HepG2 (cell line): Measurements from ENCODE around the gene KHK. TPM values are rescaled to one million over a fixed set of nuclear protein-coding genes. Genes with fewer than 3 reads are reported as not detected.
A peak's percentile ranks its signal among the peaks of the same experiment; 100 is the strongest.

Experiments
- DR1 ChIP-seq: sonication (generic); formaldehyde crosslinking; IDR thresholded peaks from 2 replicates; pipeline ENCODE4 v1.8.0; 2021; ENCODE audit warnings: mild to moderate bottlenecking, missing genetic modification reagents, inconsistent platforms
- ELF4 ChIP-seq: sonication (generic); formaldehyde crosslinking; IDR thresholded peaks from 2 replicates; pipeline ENCODE4 v1.5.0; 2020; ENCODE audit warnings: missing genetic modification reagents, mild to moderate bottlenecking, moderate library complexity, borderline replicate concordance
- FOXA3 ChIP-seq: IDR thresholded peaks from 2 replicates; pipeline ENCODE4 v1.6.1; 2016; ENCODE audit warnings: missing genetic modification reagents, missing compliant biosample characterization
- HES4 ChIP-seq: sonication (generic); formaldehyde crosslinking; IDR thresholded peaks from 2 replicates; pipeline ENCODE4 v1.9.0; 2021; ENCODE audit warnings: mild to moderate bottlenecking, missing genetic modification reagents, borderline replicate concordance
- PAF1 ChIP-seq: IDR thresholded peaks from 2 replicates; pipeline ENCODE4 v1.6.1; 2016; ENCODE audit warnings: missing genetic modification reagents, missing compliant biosample characterization
- TCF7 ChIP-seq: sonication (generic); IDR thresholded peaks from 2 replicates; pipeline ENCODE4 v1.6.1; 2016; ENCODE audit warnings: antibody characterized with exemption, low read depth
- ZFP1 ChIP-seq: IDR thresholded peaks from 2 replicates; pipeline ENCODE4 v1.6.1; 2016
- ZNF143 ChIP-seq: sonication (generic); formaldehyde crosslinking; IDR thresholded peaks from 2 replicates; pipeline ENCODE4 v1.4.0; 2020; ENCODE audit warnings: missing genetic modification reagents
- ZNF660 ChIP-seq: sonication (generic); formaldehyde crosslinking; IDR thresholded peaks from 2 replicates; pipeline ENCODE4 v1.5.1; 2020; ENCODE audit warnings: mild to moderate bottlenecking, low read depth, missing genetic modification reagents, borderline replicate concordance
- ZNF878 ChIP-seq: sonication (generic); formaldehyde crosslinking; IDR thresholded peaks from 2 replicates; pipeline ENCODE4 v1.8.1; 2023; ENCODE audit warnings: mild to moderate bottlenecking, missing genetic modification reagents, moderate library complexity
- polyA plus RNA-seq, 8 experiments: library from polyadenylated mRNA; depleted of rRNA in 3 of 8; stranded (reverse) in 7 of 8; unstranded in 1 of 8; fragments of >200 nt; fragmentation: Illumina TruSeq in 4 of 8; extraction: Trizol in 4 of 8; gene quantifications; 2 replicates each; pipeline versions ENCODE4 v1.2.1 to v1.2.3, GENCODE V29; 2011 to 2016; ENCODE audit warnings: low read depth in 4 of 8, missing spikeins in 1 of 8, mixed read lengths in 1 of 8; ENCODE audit not compliant: insufficient read depth in 1 of 8
- total RNA-seq, 5 experiments: library from RNA; depleted of rRNA; stranded (reverse); fragments of >200 nt; fragmentation: Illumina TruSeq; extraction: Trizol; gene quantifications; 2 replicates each; pipeline ENCODE4 v1.2.3, GENCODE V29; 2016; ENCODE audit warnings: low read depth in 1 of 5
- TF ChIP-seq, protein P1 (sequence below): sonication (generic); formaldehyde crosslinking; IDR thresholded peaks from 2 replicates; pipeline ENCODE4 v1.4.0; 2020; ENCODE audit warnings: low read depth, mild to moderate bottlenecking, missing genetic modification reagents
- TF ChIP-seq, protein P2 (sequence below): sonication (generic); formaldehyde crosslinking; IDR thresholded peaks from 2 replicates; pipeline ENCODE4 v1.4.0; 2020; ENCODE audit warnings: missing genetic modification reagents, mild to moderate bottlenecking, borderline replicate concordance
- TF ChIP-seq, protein P3 (sequence below): sonication (generic); formaldehyde crosslinking; IDR thresholded peaks from 2 replicates; pipeline ENCODE4 v1.8.0; 2022; ENCODE audit warnings: missing genetic modification reagents, mild to moderate bottlenecking, moderate library complexity, borderline replicate concordance
- TF ChIP-seq, protein P4 (sequence below): sonication (generic); formaldehyde crosslinking; IDR thresholded peaks from 2 replicates; pipeline ENCODE4 v1.8.1; 2023; ENCODE audit warnings: missing genetic modification reagents, inconsistent platforms, borderline replicate concordance
- TF ChIP-seq, protein P5 (sequence below): sonication (generic); formaldehyde crosslinking; IDR thresholded peaks from 2 replicates; pipeline ENCODE4 v1.5.0; 2020; ENCODE audit warnings: missing genetic modification reagents
- TF ChIP-seq, protein P6 (sequence below): sonication (generic); formaldehyde crosslinking; IDR thresholded peaks from 2 replicates; pipeline ENCODE4 v1.4.0; 2020; ENCODE audit warnings: missing genetic modification reagents

The KHK gene
- total and polyA plus RNA-seq, 2 of the 13 experiments (the other 11 are each of a cell fraction or from before 2014, with no cell fraction given), result 40.9 to 99.2 TPM

DNA sequence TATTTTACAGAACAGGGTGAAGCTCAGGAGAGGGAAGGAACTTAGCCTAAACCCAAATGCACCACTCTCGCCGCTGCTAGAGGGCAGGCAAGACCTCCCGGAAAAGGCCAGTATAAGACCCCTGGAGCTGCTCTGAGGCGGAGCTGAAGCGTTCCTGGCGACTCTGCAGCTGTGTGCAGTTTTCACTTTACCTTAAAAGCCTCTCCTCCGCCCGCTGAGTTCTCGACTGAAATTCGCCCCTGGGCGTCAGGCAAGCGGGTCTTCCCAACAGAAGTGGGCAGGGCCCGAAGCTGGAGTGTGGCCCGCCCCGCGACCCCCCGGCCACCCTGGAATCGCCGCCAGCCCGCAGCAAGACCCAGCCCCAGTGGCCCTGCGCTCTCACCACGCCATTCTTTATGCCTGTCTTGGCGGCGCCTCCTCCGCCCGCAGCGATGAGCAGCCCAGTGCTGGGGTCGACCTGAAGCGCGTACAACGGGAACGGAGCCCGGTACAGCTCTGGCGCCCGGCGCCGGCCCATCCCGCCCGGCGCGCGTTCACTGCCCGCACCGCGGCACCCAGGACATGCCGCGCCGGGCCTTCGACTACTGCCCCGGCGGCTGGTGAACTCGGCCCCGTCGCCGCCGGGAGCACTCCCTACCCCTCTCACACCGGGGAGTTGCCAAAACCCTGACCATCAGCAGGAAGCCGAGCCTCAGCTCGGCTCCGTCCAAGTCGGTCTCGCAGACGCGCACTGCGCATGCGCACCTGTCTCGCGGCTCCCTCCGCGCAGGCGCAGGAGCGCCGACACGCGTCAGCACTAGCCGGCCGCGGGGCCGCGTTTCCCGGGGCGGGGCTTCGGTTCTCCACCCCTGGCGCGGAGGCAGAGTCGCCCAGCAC, 47.6 kb downstream of the KHK start, which contains the start of gene PREB (continued):
- TF ChIP-seq ZNF660 (CRISPR knock-in tag) (no peak), ELF4 (no peak), TCF7 (no peak), ZNF143 (CRISPR knock-in tag) (peak; percentile 40; the same call in 1 of the 2 replicates), HES4 (peak; percentile 52; the same call in 1 of the 2 replicates), PAF1 (CRISPR knock-in tag) (no peak), ZFP1 (CRISPR knock-in tag) (no peak), FOXA3 (CRISPR knock-in tag) (no peak), DR1 (CRISPR knock-in tag) (no peak), ZNF878 (no peak)
- TF ChIP-seq, protein P1, sequence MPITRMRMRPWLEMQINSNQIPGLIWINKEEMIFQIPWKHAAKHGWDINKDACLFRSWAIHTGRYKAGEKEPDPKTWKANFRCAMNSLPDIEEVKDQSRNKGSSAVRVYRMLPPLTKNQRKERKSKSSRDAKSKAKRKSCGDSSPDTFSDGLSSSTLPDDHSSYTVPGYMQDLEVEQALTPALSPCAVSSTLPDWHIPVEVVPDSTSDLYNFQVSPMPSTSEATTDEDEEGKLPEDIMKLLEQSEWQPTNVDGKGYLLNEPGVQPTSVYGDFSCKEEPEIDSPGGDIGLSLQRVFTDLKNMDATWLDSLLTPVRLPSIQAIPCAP (CRISPR knock-in tag), result no peak
- TF ChIP-seq, protein P2, sequence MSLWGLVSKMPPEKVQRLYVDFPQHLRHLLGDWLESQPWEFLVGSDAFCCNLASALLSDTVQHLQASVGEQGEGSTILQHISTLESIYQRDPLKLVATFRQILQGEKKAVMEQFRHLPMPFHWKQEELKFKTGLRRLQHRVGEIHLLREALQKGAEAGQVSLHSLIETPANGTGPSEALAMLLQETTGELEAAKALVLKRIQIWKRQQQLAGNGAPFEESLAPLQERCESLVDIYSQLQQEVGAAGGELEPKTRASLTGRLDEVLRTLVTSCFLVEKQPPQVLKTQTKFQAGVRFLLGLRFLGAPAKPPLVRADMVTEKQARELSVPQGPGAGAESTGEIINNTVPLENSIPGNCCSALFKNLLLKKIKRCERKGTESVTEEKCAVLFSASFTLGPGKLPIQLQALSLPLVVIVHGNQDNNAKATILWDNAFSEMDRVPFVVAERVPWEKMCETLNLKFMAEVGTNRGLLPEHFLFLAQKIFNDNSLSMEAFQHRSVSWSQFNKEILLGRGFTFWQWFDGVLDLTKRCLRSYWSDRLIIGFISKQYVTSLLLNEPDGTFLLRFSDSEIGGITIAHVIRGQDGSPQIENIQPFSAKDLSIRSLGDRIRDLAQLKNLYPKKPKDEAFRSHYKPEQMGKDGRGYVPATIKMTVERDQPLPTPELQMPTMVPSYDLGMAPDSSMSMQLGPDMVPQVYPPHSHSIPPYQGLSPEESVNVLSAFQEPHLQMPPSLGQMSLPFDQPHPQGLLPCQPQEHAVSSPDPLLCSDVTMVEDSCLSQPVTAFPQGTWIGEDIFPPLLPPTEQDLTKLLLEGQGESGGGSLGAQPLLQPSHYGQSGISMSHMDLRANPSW (CRISPR knock-in tag), result no peak
- TF ChIP-seq, protein P3, sequence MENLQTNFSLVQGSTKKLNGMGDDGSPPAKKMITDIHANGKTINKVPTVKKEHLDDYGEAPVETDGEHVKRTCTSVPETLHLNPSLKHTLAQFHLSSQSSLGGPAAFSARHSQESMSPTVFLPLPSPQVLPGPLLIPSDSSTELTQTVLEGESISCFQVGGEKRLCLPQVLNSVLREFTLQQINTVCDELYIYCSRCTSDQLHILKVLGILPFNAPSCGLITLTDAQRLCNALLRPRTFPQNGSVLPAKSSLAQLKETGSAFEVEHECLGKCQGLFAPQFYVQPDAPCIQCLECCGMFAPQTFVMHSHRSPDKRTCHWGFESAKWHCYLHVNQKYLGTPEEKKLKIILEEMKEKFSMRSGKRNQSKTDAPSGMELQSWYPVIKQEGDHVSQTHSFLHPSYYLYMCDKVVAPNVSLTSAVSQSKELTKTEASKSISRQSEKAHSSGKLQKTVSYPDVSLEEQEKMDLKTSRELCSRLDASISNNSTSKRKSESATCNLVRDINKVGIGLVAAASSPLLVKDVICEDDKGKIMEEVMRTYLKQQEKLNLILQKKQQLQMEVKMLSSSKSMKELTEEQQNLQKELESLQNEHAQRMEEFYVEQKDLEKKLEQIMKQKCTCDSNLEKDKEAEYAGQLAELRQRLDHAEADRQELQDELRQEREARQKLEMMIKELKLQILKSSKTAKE (CRISPR knock-in tag), result no peak
- TF ChIP-seq, protein P4, sequence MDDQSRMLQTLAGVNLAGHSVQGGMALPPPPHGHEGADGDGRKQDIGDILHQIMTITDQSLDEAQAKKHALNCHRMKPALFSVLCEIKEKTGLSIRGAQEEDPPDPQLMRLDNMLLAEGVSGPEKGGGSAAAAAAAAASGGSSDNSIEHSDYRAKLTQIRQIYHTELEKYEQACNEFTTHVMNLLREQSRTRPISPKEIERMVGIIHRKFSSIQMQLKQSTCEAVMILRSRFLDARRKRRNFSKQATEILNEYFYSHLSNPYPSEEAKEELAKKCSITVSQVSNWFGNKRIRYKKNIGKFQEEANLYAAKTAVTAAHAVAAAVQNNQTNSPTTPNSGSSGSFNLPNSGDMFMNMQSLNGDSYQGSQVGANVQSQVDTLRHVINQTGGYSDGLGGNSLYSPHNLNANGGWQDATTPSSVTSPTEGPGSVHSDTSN (CRISPR knock-in tag), result no peak
- TF ChIP-seq, protein P5, sequence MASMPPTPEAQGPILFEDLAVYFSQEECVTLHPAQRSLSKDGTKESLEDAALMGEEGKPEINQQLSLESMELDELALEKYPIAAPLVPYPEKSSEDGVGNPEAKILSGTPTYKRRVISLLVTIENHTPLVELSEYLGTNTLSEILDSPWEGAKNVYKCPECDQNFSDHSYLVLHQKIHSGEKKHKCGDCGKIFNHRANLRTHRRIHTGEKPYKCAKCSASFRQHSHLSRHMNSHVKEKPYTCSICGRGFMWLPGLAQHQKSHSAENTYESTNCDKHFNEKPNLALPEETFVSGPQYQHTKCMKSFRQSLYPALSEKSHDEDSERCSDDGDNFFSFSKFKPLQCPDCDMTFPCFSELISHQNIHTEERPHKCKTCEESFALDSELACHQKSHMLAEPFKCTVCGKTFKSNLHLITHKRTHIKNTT (CRISPR knock-in tag), result no peak
- TF ChIP-seq, protein P6, sequence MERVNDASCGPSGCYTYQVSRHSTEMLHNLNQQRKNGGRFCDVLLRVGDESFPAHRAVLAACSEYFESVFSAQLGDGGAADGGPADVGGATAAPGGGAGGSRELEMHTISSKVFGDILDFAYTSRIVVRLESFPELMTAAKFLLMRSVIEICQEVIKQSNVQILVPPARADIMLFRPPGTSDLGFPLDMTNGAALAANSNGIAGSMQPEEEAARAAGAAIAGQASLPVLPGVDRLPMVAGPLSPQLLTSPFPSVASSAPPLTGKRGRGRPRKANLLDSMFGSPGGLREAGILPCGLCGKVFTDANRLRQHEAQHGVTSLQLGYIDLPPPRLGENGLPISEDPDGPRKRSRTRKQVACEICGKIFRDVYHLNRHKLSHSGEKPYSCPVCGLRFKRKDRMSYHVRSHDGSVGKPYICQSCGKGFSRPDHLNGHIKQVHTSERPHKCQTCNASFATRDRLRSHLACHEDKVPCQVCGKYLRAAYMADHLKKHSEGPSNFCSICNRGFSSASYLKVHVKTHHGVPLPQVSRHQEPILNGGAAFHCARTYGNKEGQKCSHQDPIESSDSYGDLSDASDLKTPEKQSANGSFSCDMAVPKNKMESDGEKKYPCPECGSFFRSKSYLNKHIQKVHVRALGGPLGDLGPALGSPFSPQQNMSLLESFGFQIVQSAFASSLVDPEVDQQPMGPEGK, result peak; percentile 50
